GM18517 (cell line): ENCODE measurements around the gene TEKT5.

Source experiments
- ATAC-seq: cut with Tn5 transposase; IDR thresholded peaks from one replicate; pipeline ENCODE4 v1.9.1; 2021; ENCODE audit warnings: mild to moderate bottlenecking, moderate library complexity; ENCODE audit not compliant: unreplicated experiment

Gene TEKT5

GRCh38 chr16:10581507-10581906, 113.2 kb downstream of the TEKT5 start:
- ATAC-seq: no peak

DNA sequence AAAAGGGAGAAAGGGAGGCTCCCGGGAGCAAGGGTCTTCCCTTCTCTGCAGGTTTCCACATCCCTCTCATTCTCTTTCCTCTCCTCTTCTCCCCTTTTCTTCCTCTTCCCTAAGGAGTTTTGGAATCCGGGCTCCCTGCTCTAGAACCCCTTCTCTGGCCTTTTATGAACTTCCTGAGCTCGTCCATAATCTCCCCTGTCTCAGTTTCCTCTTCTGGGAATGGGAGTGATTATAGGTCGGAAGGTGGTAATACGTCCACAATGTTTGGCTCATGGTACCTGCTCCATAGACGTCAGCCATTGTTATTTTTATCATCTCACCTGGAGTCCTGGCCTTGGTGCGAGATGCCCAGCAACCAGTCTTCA, 113.9 kb downstream of the TEKT5 start:
- ATAC-seq: no peak

DNA sequence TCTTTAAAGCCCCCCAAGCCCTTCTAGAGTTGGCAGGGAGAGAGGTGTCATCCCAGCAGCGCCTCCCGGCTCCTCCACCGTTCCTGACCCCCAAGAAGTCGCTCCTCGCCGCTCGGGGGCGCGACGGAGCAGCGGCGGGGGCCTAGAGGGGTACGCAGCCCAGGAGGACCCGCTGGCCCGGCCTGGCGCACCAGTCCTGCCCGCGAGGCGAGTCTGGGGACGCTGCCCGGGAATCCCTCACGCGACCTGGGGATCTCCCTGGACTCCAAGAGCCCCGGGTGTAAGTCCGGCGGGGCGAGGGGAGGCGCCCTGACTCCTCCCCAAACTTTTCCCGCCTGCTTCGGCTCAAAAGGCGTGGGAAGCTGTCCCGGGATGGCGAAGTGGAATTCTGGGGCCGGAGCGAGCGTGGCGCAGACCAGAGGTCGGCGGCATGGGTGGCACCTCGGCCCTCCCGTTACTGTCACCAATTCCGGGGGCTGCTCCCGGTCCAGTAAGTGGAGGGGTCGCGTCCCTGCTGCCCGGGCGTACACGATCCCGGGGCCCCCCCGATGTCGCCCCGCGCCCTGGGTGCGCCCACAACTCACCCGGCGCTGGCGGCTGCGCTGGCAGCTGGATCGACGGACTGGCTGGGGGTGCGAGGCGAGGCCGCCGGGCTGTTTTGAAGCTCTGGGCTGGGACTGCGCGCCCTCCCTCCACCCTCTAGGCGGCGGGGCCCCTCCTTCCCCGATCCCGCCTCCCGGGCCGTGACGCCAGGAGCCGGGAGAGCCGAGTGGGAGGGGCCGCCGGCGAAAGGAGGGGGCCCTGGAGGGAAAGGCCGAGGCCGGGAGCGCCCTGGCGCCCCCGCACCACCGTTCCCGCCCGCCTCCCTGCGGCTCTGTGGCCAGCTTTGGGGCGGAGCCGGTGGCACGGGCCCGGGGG, 114.5 kb downstream of the TEKT5 start, which contains the start of gene EMP2:
Gene EMP2, minus strand, starts transcription at position 634 of the 918 bp plus-strand sequence. CDS start 32,981 bp downstream, outside the sequence.
- no peak for ATAC-seq

GRCh38 chr16:10579575-10579964, 115.2 kb downstream of the TEKT5 start:
- no peak for ATAC-seq

DNA sequence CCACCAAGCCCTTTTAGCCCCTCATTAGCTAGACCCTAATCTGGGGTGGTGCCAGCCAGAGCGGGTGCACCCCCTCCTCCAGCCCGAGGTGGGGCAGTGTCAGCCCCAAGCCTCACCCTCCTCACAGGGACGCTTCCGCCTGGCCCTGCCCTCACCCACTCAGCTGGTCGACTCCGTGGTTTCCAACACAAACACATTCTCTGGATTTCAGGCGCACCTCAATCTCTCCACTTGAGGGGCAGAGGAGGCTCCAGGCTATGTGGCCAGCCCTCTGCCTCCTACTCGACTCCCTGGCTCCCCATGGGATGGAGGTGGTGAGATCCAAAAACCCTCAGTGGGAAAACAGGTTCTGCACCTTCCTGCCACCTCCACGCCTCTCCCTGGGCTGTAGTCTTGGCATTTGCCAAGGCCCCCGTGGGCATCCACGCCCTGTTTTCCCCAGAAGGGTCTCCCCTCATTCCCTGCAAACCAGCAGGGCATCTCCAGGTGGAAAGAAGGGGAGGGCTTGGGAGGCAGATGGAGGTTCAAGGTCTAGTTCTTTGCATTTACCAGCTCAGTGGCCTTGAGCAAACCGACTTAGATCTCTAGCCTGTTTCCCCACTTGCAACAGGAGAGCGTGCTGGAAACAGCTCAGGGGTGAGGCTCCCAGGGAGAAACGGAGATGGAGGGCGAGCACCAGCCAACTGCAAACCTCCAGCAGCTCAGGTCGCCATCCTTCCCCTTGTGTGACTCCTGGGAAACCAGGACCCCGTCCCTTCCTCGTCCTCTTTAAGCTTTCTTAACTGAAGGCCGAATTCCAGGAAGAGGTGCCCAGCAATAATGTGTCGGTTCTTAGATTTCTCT, 116.0 kb downstream of the TEKT5 start:
- ATAC-seq: no peak
